SIG-M5 (cell line): ENCODE results near the gene ME1.
"Not testable (repeated sequence)": the region's sequence is repeated elsewhere in the genome, so short reads cannot be mapped to it uniquely, and the experiment has no call there.

ENCODE experiments used
- DNase-seq: peaks from one replicate; lab custom pipeline; 2025; lab: John Stamatoyannopoulos, UW

The ME1 gene

GRCh38 chr6:83430611-83431544 lies at the start of gene ME1:
ME1 (minus strand) TSS chr6:83431051; CDS start chr6:83430954, 97 bp downstream.
- no peak for DNase-seq

- DNase-seq, result no peak
Measured at GRCh38 chr6:83480470-83480869, 49.6 kb upstream of the ME1 start.

GRCh38 chr6:83479389-83479788 lies 48.5 kb upstream of the ME1 start:
- DNase-seq, result no peak

- no peak for DNase-seq
Measured at GRCh38 chr6:83476971-83477370, 46.1 kb upstream of the ME1 start.

- no peak for DNase-seq
Measured at GRCh38 chr6:83474309-83474708, 43.5 kb upstream of the ME1 start.

- DNase-seq, result no peak
Measured at GRCh38 chr6:83472767-83473166, 41.9 kb upstream of the ME1 start.

GRCh38 chr6:83470587-83470986 lies 39.7 kb upstream of the ME1 start:
- no peak for DNase-seq

GRCh38 chr6:83470001-83470400 lies 39.1 kb upstream of the ME1 start:
- no peak for DNase-seq

GRCh38 chr6:83467620-83468036 lies 36.8 kb upstream of the ME1 start:
- peak; percentile 34 for DNase-seq

GRCh38 chr6:83466328-83466727 lies 35.5 kb upstream of the ME1 start:
- no peak for DNase-seq

- no peak for DNase-seq
Measured at GRCh38 chr6:83464381-83465140, 33.7 kb upstream of the ME1 start.

- no peak for DNase-seq
Measured at GRCh38 chr6:83463886-83464285, 33.0 kb upstream of the ME1 start.

- DNase-seq, result no peak
Measured at GRCh38 chr6:83462524-83462923, 31.7 kb upstream of the ME1 start.

GRCh38 chr6:83461438-83461837 lies 30.6 kb upstream of the ME1 start:
- DNase-seq, result no peak

GRCh38 chr6:83459663-83460062 lies 28.8 kb upstream of the ME1 start:
- no peak for DNase-seq

- DNase-seq, result not testable (repeated sequence)
Measured at GRCh38 chr6:83450015-83450414, 19.2 kb upstream of the ME1 start.

- not testable (repeated sequence) for DNase-seq
Measured at GRCh38 chr6:83444086-83444699, 13.3 kb upstream of the ME1 start.

GRCh38 chr6:83443516-83443915 lies 12.7 kb upstream of the ME1 start:
- DNase-seq, result no peak

- peak; percentile 31 for DNase-seq
Measured at GRCh38 chr6:83442752-83443151, 11.9 kb upstream of the ME1 start.

- DNase-seq, result no peak
Measured at GRCh38 chr6:83439201-83439600, 8.3 kb upstream of the ME1 start.

- no peak for DNase-seq
Measured at GRCh38 chr6:83436674-83437073, 5.8 kb upstream of the ME1 start.

GRCh38 chr6:83433177-83433576 lies 2.3 kb upstream of the ME1 start:
- no peak for DNase-seq

- no peak for DNase-seq
Measured at GRCh38 chr6:83432636-83433035, 1.8 kb upstream of the ME1 start.
